GM23338 (cell line): ENCODE measurements around the gene PSMB8. TPM values are rescaled to one million over a fixed set of nuclear protein-coding genes. Genes with fewer than 3 reads are reported as not detected.

Experiments
- ATAC-seq: fragments of 200-7000 bp; cut with Tn5 transposase; 3 replicates; pipeline ENCODE4 v1.9.1; 2020
- DNase-seq: peaks from one replicate; pipeline ENCODE4 v3.0.0-alpha.2; 2015; ENCODE audit warnings: low spot score
- H2AFZ ChIP-seq: fragments of 200-600 bp; sonication (generic); 2 replicates; pipeline ENCODE4 v1.8.0; 2016; ENCODE audit warnings: antibody characterized with exemption, mild to moderate bottlenecking, moderate library complexity
- H3F3A ChIP-seq: fragments of 200-600 bp; sonication (generic); replicated peaks from 2 replicates; pipeline ENCODE4 v1.8.0; 2017; ENCODE audit warnings: antibody characterized with exemption, mixed run types, low read depth
- H3K27ac ChIP-seq: fragments of 200-600 bp; sonication (generic); 2 replicates; pipeline ENCODE4 v1.6.1; 2016; ENCODE audit warnings: low read depth
- H3K27me3 ChIP-seq: fragments of 200-600 bp; sonication (generic); 2 replicates; pipeline ENCODE4 v1.8.0; 2016; ENCODE audit warnings: mild to moderate bottlenecking, mixed run types, moderate library complexity; ENCODE audit not compliant: insufficient read depth
- H3K36me3 ChIP-seq: fragments of 200-600 bp; sonication (generic); 2 replicates; pipeline ENCODE4 v1.8.0; 2016; ENCODE audit warnings: mild to moderate bottlenecking; ENCODE audit not compliant: insufficient read depth
- H3K4me1 ChIP-seq: fragments of 200-600 bp; sonication (generic); 2 replicates; pipeline ENCODE4 v1.8.0; 2016; ENCODE audit warnings: mild to moderate bottlenecking, moderate library complexity; ENCODE audit not compliant: insufficient read depth
- H3K4me2 ChIP-seq: fragments of 200-600 bp; sonication (generic); 2 replicates; pipeline ENCODE4 v1.7.1; 2017; ENCODE audit warnings: mixed run types
- H3K4me3 ChIP-seq: fragments of 200-600 bp; sonication (generic); 2 replicates; pipeline ENCODE4 v1.6.1; 2016; ENCODE audit warnings: mixed run types
- H3K79me2 ChIP-seq: fragments of 200-600 bp; sonication (generic); replicated peaks from 2 replicates; pipeline ENCODE4 v1.8.0; 2017; ENCODE audit warnings: mild to moderate bottlenecking; ENCODE audit not compliant: insufficient read depth
- H3K9me2 ChIP-seq: fragments of 200-600 bp; sonication (generic); 2 replicates; pipeline ENCODE4 v1.8.0; 2017; ENCODE audit not compliant: insufficient read depth
- H4K20me1 ChIP-seq: fragments of 200-600 bp; sonication (generic); replicated peaks from 2 replicates; pipeline ENCODE4 v1.8.0; 2017; ENCODE audit warnings: mild to moderate bottlenecking; ENCODE audit not compliant: insufficient read depth
- H3K27ac Mint-ChIP-seq: 2 replicates; pipeline ENCODE4 v1.8.0; 2020; ENCODE audit warnings: inconsistent platforms, mild to moderate bottlenecking, moderate library complexity, mixed read lengths
- H3K27me3 Mint-ChIP-seq: 3 replicates; pipeline ENCODE4 v1.8.0; 2022; ENCODE audit warnings: low read depth, mild to moderate bottlenecking, moderate library complexity, mixed read lengths, inconsistent platforms; ENCODE audit not compliant: insufficient read depth, poor library complexity
- H3K36me3 Mint-ChIP-seq: 3 replicates; pipeline ENCODE4 v1.8.0; 2021; ENCODE audit warnings: low read depth, mild to moderate bottlenecking, inconsistent platforms, moderate library complexity, mixed read lengths
- H3K4me1 Mint-ChIP-seq: 3 replicates; pipeline ENCODE4 v1.8.0; 2020; ENCODE audit warnings: mild to moderate bottlenecking, inconsistent platforms, mixed read lengths
- H3K4me3 Mint-ChIP-seq: 3 replicates; pipeline ENCODE4 v1.8.0; 2021; ENCODE audit warnings: moderate library complexity, mild to moderate bottlenecking, inconsistent platforms, mixed read lengths
- H3K9me3 Mint-ChIP-seq: 3 replicates; pipeline ENCODE4 v1.8.0; 2020; ENCODE audit warnings: moderate library complexity, mild to moderate bottlenecking, inconsistent platforms, mixed read lengths
- CREB1 ChIP-seq: fragments of 250-450 bp; sonication (Bioruptor Pico); IDR thresholded peaks from 2 replicates; pipeline ENCODE4 v1.5.0; 2020; ENCODE audit warnings: low read depth, mild to moderate bottlenecking, moderate library complexity
- EZH2 ChIP-seq: fragments of 200-600 bp; sonication (generic); IDR thresholded peaks from one replicate; pipeline ENCODE4 v1.8.0; 2017; ENCODE audit warnings: antibody characterized with exemption, mild to moderate bottlenecking, low read depth; ENCODE audit not compliant: unreplicated experiment
- EZH2phosphoT487 ChIP-seq: fragments of 200-600 bp; sonication (generic); IDR thresholded peaks from one replicate; pipeline ENCODE4 v1.8.1; 2018; ENCODE audit warnings: antibody characterized with exemption; ENCODE audit not compliant: unreplicated experiment
- JUNB ChIP-seq: IDR thresholded peaks from one replicate; pipeline ENCODE4 v1.6.1; 2016; ENCODE audit warnings: antibody characterized with exemption; ENCODE audit not compliant: unreplicated experiment
- NANOG ChIP-seq: IDR thresholded peaks from 2 replicates; pipeline ENCODE4 v1.6.1; 2016; ENCODE audit warnings: antibody characterized with exemption, borderline replicate concordance
- POLR2AphosphoS5 ChIP-seq: IDR thresholded peaks from 2 replicates; pipeline ENCODE4 v1.6.1; 2016; ENCODE audit warnings: antibody characterized with exemption, low read depth
- REST ChIP-seq: IDR thresholded peaks from one replicate; pipeline ENCODE4 v1.6.1; 2018; ENCODE audit warnings: antibody characterized with exemption; ENCODE audit not compliant: unreplicated experiment
- STAT1 ChIP-seq: IDR thresholded peaks from one replicate; pipeline ENCODE4 v1.6.1; 2016; ENCODE audit warnings: antibody characterized with exemption; ENCODE audit not compliant: unreplicated experiment
- ZNF114 ChIP-seq: fragments of 250-450 bp; sonication (Bioruptor Pico); IDR thresholded peaks from 2 replicates; pipeline ENCODE4 v1.5.0; 2020; ENCODE audit warnings: mild to moderate bottlenecking, moderate library complexity
- ZNF331 ChIP-seq: fragments of 250-450 bp; sonication (Bioruptor Pico); IDR thresholded peaks from 2 replicates; pipeline ENCODE4 v1.5.0; 2020; ENCODE audit warnings: low read depth, mild to moderate bottlenecking, moderate library complexity
- polyA plus RNA-seq: library from polyadenylated mRNA; unstranded; fragments of >200 nt; fragmentation: Nextera tagmentation; extraction: Ambion mirVana; gene quantifications from 2 replicates; pipeline ENCODE4 v1.2.1, GENCODE V29; 2016
- total RNA-seq: library from RNA; depleted of rRNA; stranded (reverse); fragments of >200 nt; shearing (Covaris generic); gene quantifications from 2 replicates; pipeline ENCODE4 v1.2.3, GENCODE V29; 2014
- TF ChIP-seq, protein P1 (sequence below): fragments of 250-450 bp; sonication (Bioruptor Pico); IDR thresholded peaks from 2 replicates; pipeline ENCODE4 v1.5.0; 2020; ENCODE audit warnings: mild to moderate bottlenecking, moderate library complexity
- TF ChIP-seq, protein P2 (sequence below): IDR thresholded peaks from 2 replicates; pipeline ENCODE4 v1.6.1; 2016; ENCODE audit warnings: antibody characterized with exemption
- TF ChIP-seq, protein P3 (sequence below), 2 experiments: fragments of 200-600 bp in 1 of 2; sonication (generic) in 1 of 2; conservative IDR thresholded peaks; 2 replicates each; pipeline versions ENCODE4 v1.5.1 to v1.6.1; 2016 to 2017; ENCODE audit warnings: antibody characterized with exemption in 2 of 2, low read depth in 2 of 2, mild to moderate bottlenecking in 2 of 2, moderate library complexity in 1 of 2

The PSMB8 gene
- total and polyA plus RNA-seq, 2 experiments from 2014 or later: 16.5 to 27.6 TPM

- TF ChIP-seq, protein P1, sequence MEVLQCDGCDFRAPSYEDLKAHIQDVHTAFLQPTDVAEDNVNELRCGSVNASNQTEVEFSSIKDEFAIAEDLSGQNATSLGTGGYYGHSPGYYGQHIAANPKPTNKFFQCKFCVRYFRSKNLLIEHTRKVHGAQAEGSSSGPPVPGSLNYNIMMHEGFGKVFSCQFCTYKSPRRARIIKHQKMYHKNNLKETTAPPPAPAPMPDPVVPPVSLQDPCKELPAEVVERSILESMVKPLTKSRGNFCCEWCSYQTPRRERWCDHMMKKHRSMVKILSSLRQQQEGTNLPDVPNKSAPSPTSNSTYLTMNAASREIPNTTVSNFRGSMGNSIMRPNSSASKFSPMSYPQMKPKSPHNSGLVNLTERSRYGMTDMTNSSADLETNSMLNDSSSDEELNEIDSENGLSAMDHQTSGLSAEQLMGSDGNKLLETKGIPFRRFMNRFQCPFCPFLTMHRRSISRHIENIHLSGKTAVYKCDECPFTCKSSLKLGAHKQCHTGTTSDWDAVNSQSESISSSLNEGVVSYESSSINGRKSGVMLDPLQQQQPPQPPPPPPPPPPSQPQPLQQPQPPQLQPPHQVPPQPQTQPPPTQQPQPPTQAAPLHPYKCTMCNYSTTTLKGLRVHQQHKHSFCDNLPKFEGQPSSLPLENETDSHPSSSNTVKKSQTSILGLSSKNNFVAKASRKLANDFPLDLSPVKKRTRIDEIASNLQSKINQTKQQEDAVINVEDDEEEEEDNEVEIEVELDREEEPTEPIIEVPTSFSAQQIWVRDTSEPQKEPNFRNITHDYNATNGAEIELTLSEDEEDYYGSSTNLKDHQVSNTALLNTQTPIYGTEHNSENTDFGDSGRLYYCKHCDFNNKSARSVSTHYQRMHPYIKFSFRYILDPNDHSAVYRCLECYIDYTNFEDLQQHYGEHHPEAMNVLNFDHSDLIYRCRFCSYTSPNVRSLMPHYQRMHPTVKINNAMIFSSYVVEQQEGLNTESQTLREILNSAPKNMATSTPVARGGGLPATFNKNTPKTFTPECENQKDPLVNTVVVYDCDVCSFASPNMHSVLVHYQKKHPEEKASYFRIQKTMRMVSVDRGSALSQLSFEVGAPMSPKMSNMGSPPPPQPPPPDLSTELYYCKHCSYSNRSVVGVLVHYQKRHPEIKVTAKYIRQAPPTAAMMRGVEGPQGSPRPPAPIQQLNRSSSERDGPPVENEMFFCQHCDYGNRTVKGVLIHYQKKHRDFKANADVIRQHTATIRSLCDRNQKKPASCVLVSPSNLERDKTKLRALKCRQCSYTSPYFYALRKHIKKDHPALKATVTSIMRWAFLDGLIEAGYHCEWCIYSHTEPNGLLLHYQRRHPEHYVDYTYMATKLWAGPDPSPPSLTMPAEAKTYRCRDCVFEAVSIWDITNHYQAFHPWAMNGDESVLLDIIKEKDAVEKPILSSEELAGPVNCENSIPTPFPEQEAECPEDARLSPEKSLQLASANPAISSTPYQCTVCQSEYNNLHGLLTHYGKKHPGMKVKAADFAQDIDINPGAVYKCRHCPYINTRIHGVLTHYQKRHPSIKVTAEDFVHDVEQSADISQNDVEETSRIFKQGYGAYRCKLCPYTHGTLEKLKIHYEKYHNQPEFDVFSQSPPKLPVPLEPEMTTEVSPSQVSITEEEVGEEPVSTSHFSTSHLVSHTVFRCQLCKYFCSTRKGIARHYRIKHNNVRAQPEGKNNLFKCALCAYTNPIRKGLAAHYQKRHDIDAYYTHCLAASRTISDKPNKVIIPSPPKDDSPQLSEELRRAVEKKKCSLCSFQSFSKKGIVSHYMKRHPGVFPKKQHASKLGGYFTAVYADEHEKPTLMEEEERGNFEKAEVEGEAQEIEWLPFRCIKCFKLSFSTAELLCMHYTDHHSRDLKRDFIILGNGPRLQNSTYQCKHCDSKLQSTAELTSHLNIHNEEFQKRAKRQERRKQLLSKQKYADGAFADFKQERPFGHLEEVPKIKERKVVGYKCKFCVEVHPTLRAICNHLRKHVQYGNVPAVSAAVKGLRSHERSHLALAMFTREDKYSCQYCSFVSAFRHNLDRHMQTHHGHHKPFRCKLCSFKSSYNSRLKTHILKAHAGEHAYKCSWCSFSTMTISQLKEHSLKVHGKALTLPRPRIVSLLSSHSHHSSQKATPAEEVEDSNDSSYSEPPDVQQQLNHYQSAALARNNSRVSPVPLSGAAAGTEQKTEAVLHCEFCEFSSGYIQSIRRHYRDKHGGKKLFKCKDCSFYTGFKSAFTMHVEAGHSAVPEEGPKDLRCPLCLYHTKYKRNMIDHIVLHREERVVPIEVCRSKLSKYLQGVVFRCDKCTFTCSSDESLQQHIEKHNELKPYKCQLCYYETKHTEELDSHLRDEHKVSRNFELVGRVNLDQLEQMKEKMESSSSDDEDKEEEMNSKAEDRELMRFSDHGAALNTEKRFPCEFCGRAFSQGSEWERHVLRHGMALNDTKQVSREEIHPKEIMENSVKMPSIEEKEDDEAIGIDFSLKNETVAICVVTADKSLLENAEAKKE (CRISPR knock-in tag): no peak
- no peak for TF ChIP-seq NANOG
- TF ChIP-seq EZH2: no peak
- no peak for TF ChIP-seq POLR2AphosphoS5
- no peak for TF ChIP-seq STAT1
- no peak for TF ChIP-seq ZNF331 (CRISPR knock-in tag)
Measured at GRCh38 chr6:32851025-32851424, 7.2 kb upstream of the PSMB8 start (continued).

GRCh38 chr6:32849126-32849525, 5.3 kb upstream of the PSMB8 start:
- DNase-seq (no peak), ATAC-seq (no peak)
- H3K9me2 ChIP-seq: no peaks in the 10 kb centered on the region
- H3K4me2 ChIP-seq: no peak overlapping the region
- H3K4me1 ChIP-seq: peaks cover 6% of the 10 kb centered on the region; the same call in 1 of the 2 replicates
- no peak overlapping the region for H3K27ac ChIP-seq
- no peaks in the 10 kb centered on the region for H4K20me1 ChIP-seq
- H3K36me3 ChIP-seq: no peaks in the 10 kb centered on the region; the same call in 1 of the 2 replicates
- H3K36me3 Mint-ChIP-seq: peaks cover 15% of the 10 kb centered on the region; the same call in 2 of the 3 replicates
- H3K27ac Mint-ChIP-seq: no peak overlapping the region
- H3K4me3 Mint-ChIP-seq: no peak overlapping the region
- H3K4me1 Mint-ChIP-seq: peaks cover 20% of the 10 kb centered on the region
- H3K9me3 Mint-ChIP-seq: no peaks in the 10 kb centered on the region; the same call in 2 of the 3 replicates
- 0 out of 2 replicates have a peak, but pooled peaks cover 5% of the 10 kb centered on the region for H3F3A ChIP-seq
- peaks cover 30% of the 10 kb centered on the region for H3K27me3 Mint-ChIP-seq
- H3K79me2 ChIP-seq: no peaks in the 10 kb centered on the region
- peaks cover 21% of the 10 kb centered on the region for H3K27me3 ChIP-seq
- no peak overlapping the region for H2AFZ ChIP-seq
- no peak overlapping the region for H3K4me3 ChIP-seq
- TF ChIP-seq POLR2AphosphoS5 (no peak), EZH2phosphoT487 (no peak), JUNB (no peak), STAT1 (no peak), ZNF114 (no peak), CREB1 (no peak), ZNF331 (CRISPR knock-in tag) (no peak), EZH2 (no peak), REST (no peak)
- TF ChIP-seq, protein P2, sequence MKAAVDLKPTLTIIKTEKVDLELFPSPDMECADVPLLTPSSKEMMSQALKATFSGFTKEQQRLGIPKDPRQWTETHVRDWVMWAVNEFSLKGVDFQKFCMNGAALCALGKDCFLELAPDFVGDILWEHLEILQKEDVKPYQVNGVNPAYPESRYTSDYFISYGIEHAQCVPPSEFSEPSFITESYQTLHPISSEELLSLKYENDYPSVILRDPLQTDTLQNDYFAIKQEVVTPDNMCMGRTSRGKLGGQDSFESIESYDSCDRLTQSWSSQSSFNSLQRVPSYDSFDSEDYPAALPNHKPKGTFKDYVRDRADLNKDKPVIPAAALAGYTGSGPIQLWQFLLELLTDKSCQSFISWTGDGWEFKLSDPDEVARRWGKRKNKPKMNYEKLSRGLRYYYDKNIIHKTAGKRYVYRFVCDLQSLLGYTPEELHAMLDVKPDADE: no peak
- TF ChIP-seq, protein P3, sequence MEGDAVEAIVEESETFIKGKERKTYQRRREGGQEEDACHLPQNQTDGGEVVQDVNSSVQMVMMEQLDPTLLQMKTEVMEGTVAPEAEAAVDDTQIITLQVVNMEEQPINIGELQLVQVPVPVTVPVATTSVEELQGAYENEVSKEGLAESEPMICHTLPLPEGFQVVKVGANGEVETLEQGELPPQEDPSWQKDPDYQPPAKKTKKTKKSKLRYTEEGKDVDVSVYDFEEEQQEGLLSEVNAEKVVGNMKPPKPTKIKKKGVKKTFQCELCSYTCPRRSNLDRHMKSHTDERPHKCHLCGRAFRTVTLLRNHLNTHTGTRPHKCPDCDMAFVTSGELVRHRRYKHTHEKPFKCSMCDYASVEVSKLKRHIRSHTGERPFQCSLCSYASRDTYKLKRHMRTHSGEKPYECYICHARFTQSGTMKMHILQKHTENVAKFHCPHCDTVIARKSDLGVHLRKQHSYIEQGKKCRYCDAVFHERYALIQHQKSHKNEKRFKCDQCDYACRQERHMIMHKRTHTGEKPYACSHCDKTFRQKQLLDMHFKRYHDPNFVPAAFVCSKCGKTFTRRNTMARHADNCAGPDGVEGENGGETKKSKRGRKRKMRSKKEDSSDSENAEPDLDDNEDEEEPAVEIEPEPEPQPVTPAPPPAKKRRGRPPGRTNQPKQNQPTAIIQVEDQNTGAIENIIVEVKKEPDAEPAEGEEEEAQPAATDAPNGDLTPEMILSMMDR (conservative IDR thresholded peaks at IDR 0.05; ENCODE audit: low read depth in 2 of 2): no peak
